GM12878 (cell line): ENCODE results near the gene DHX34. TPM values are rescaled to one million over a fixed set of nuclear protein-coding genes. Genes with fewer than 3 reads are reported as not detected.
A peak's percentile ranks its signal among the peaks of the same experiment; 100 is the strongest.

Experiments used
- ATAC-seq: fragments of 200-7000 bp; cut with Tn5 transposase; 3 replicates; pipeline ENCODE4 v1.9.1; 2020; ENCODE audit warnings: mild to moderate bottlenecking, moderate library complexity
- BruUV-seq: library from RNA; stranded (reverse); fragments of 400-500 nt; replicated peaks from 2 replicates; lab custom pipeline; 2021; lab: Mats Ljungman, UMichigan
- CTCF ChIA-PET: fragments of 300-600 bp; sonication (Branson Sonifier 250); formaldehyde crosslinking; extraction: SDS; loops from one replicate; lab custom pipeline; 2021; ENCODE audit warnings: inconsistent platforms; lab: Yijun Ruan, JAX
- POLR2A ChIA-PET: fragments of 350-600 bp; formaldehyde crosslinking; extraction: SDS; loops from one replicate; lab custom pipeline; 2021; ENCODE audit warnings: inconsistent platforms; lab: Charles Lee
- RAD21 ChIA-PET: fragments of 300-600 bp; sonication (Branson Sonifier 250); formaldehyde crosslinking; loops from one replicate; lab custom pipeline; 2023; ENCODE audit warnings: antibody characterized with exemption; ENCODE audit not compliant: unreplicated experiment; lab: Charles Lee
- SMC1A ChIA-PET: fragments of 300-600 bp; sonication (Branson Sonifier 250); formaldehyde crosslinking; loops from one replicate; lab custom pipeline; 2023; ENCODE audit not compliant: unreplicated experiment, uncharacterized antibody; lab: Charles Lee
- DNase-seq: peaks from one replicate; pipeline ENCODE4 v3.0.0-alpha.2; 2011; ENCODE audit warnings: low read depth, low spot score
- FAIRE-seq: peaks from 3 replicates; lab custom pipeline; 2011; peaks lifted over from hg19 to GRCh38; lab: Jason Lieb, UNC
- H2AFZ ChIP-seq: 2 replicates; pipeline ENCODE4 v1.6.0; 2011; ENCODE audit warnings: low read depth, low read length, control low read depth; ENCODE audit not compliant: control insufficient read depth
- H3K27ac ChIP-seq: 2 replicates; pipeline ENCODE4 v1.5.1; 2011; ENCODE audit warnings: control low read depth; ENCODE audit not compliant: control insufficient read depth, insufficient read depth
- H3K27me3 ChIP-seq, 2 experiments: replicated peaks in 1 of 2; 2 replicates each; pipeline versions ENCODE4 v1.6.0 to v1.6.1; 2011; ENCODE audit warnings: low read length in 1 of 2; ENCODE audit not compliant: control insufficient read depth in 2 of 2, insufficient read depth in 2 of 2
- H3K36me3 ChIP-seq, 2 experiments: 2 replicates each; pipeline ENCODE4 v1.5.1; 2011; ENCODE audit warnings: low read length in 1 of 2; ENCODE audit not compliant: control insufficient read depth in 2 of 2, insufficient read depth in 2 of 2
- H3K4me1 ChIP-seq: 2 replicates; pipeline ENCODE4 v1.6.1; 2011; ENCODE audit warnings: mild to moderate bottlenecking, low read length, moderate library complexity, mixed read lengths; ENCODE audit not compliant: control insufficient read depth, insufficient read depth
- H3K4me2 ChIP-seq: 2 replicates; pipeline ENCODE4 v1.6.0; 2011; ENCODE audit warnings: control low read depth; ENCODE audit not compliant: control insufficient read depth, insufficient read depth
- H3K4me3 ChIP-seq: fragments of 200-600 bp; sonication (generic); 2 replicates; pipeline ENCODE4 v1.5.1; 2016
- H3K79me2 ChIP-seq: 2 replicates; pipeline ENCODE4 v1.6.0; 2011; ENCODE audit warnings: low read length; ENCODE audit not compliant: control insufficient read depth, insufficient read depth
- H3K9ac ChIP-seq: 2 replicates; pipeline ENCODE4 v1.8.0; 2011; ENCODE audit warnings: low read length, control low read depth, mixed read lengths; ENCODE audit not compliant: control insufficient read depth, insufficient read depth
- H3K9me3 ChIP-seq: replicated peaks from 3 replicates; pipeline ENCODE4 v1.5.1; 2011; ENCODE audit warnings: mild to moderate bottlenecking, low read length; ENCODE audit not compliant: control insufficient read depth, insufficient read depth
- H4K20me1 ChIP-seq: 2 replicates; pipeline ENCODE4 v1.6.0; 2011; ENCODE audit not compliant: control insufficient read depth, insufficient read depth
- CHD2 ChIP-seq: IDR thresholded peaks from 2 replicates; pipeline ENCODE4 v1.6.1; 2011; ENCODE audit warnings: low read depth, low read length, improper control_type of control experiment, borderline replicate concordance
- GABPA ChIP-seq: IDR thresholded peaks from 2 replicates; pipeline ENCODE4 v1.6.1; 2014; ENCODE audit warnings: antibody characterized with exemption, low read depth, mild to moderate bottlenecking, inconsistent platforms
- RB1 ChIP-seq: fragments of 450-650 bp; formaldehyde crosslinking; IDR thresholded peaks from 2 replicates; pipeline ENCODE4 v1.6.1; 2017; ENCODE audit warnings: mild to moderate bottlenecking, borderline replicate concordance
- SUZ12 ChIP-seq: fragments of 200-600 bp; sonication (generic); IDR thresholded peaks from one replicate; pipeline ENCODE4 v1.6.1; 2018; ENCODE audit warnings: antibody characterized with exemption, mild to moderate bottlenecking; ENCODE audit not compliant: unreplicated experiment
- ZNF217 ChIP-seq: fragments of 450-650 bp; IDR thresholded peaks from 2 replicates; pipeline ENCODE4 v1.6.1; 2017; ENCODE audit warnings: antibody characterized with exemption, mild to moderate bottlenecking
- WGBS: methylation state at CpG from one replicate; pipeline ENCODE4 v1.1.6; 2016; ENCODE audit warnings: low lambda C conversion rate; ENCODE audit not compliant: insufficient replicate concordance, insufficient coverage; ENCODE audit errors: missing lambda C conversion rate; 5-methylcytosine and 5-hydroxymethylcytosine counted together
- in situ Hi-C: fragments of 300-500 bp; cut with MboI; formaldehyde crosslinking; loops from 9 replicates; pipeline ENCODE4 v1.14.3; 2018; ENCODE audit warnings: mixed read lengths
- intact Hi-C: fragments of 100-400 bp; cut with micrococcal nuclease; formaldehyde crosslinking; loops from one replicate; pipeline ENCODE4 v1.14.2; 2022; ENCODE audit not compliant: unreplicated experiment
- polyA plus RNA-seq, 11 experiments: library from polyadenylated mRNA; depleted of rRNA in 4 of 11; unstranded in 6 of 11; stranded (reverse) in 5 of 11; fragments of >200 nt; fragmentation: Nextera tagmentation in 4 of 11; fragmentation: Illumina TruSeq in 1 of 11; extraction: Ambion mirVana in 4 of 11; extraction: Trizol in 1 of 11; gene quantifications; 1 replicate in 1 of 11; 2 replicates in 10 of 11; pipeline versions ENCODE4 v1.2.1 to v1.2.3, GENCODE V29; 2011 to 2016; ENCODE audit warnings: inconsistent platforms in 2 of 11, missing spikeins in 2 of 11, low read depth in 1 of 11
- total RNA-seq, 4 experiments: library from RNA; depleted of rRNA in 3 of 4; stranded (reverse); fragments of >200 nt in 3 of 4; fragmentation: Illumina TruSeq in 1 of 4; extraction: Trizol in 1 of 4; gene quantifications; 2 replicates each; pipeline versions ENCODE4 v1.2.1 to v1.2.3, GENCODE V29; 2013 to 2021
- TF ChIP-seq, protein P1 (sequence below): fragments of 450-650 bp; IDR thresholded peaks from 2 replicates; pipeline ENCODE4 v1.6.1; 2017; ENCODE audit warnings: mild to moderate bottlenecking, moderate library complexity
- TF ChIP-seq, protein P2 (sequence below): fragments of 450-650 bp; IDR thresholded peaks from 2 replicates; pipeline ENCODE4 v1.6.1; 2017; ENCODE audit warnings: antibody characterized with exemption, mild to moderate bottlenecking, moderate library complexity
- TF ChIP-seq, protein P3 (sequence below), 3 experiments: IDR thresholded peaks in 2 of 3; conservative IDR thresholded peaks in 1 of 3; 2 replicates each; pipeline ENCODE4 v1.5.1; 2011; ENCODE audit warnings: low read depth in 3 of 3, low read length in 3 of 3, mild to moderate bottlenecking in 3 of 3, control low read depth in 2 of 3, moderate library complexity in 2 of 3, inconsistent platforms in 1 of 3, mixed read lengths in 1 of 3; ENCODE audit not compliant: control insufficient read depth in 2 of 3, insufficient read depth in 1 of 3; ENCODE audit errors: extremely low read depth in 1 of 3
- TF ChIP-seq, protein P4 (sequence below): fragments of 450-650 bp; IDR thresholded peaks from 2 replicates; pipeline ENCODE4 v1.6.1; 2017; ENCODE audit warnings: mild to moderate bottlenecking, moderate library complexity

Gene DHX34
- total and polyA plus RNA-seq, 10 of the 15 experiments (the other 5 are each of a cell fraction or from before 2014, with no cell fraction given), result 0.19 to 16.9 (median 10.5) TPM

DNA sequence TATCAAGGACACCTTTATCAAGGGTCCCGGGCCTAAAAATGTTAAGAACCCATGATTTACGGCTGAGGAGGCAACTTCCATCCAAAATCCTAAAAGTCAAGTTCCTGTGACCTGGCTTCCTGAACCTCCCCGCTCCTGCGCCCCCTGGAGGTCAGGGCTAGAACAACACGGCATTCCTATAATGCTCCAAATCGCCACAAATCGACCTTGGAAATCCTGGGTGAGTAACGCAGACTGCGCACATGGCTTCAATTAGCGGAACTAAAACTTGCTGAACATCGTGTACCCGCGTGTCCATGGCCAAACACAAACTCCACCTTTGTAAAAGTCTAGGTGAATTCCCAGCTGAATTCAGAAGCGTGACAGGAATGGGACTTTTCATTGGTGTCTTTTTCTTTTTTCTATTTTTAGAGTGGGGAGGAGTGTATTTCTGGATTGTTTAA is 43.8 kb upstream of the DHX34 start:
- H3K36me3 ChIP-seq, result no peaks in the 10 kb centered on the region; a peak in 1 of 4 replicates
- DNase-seq, result peak; percentile 62
- peak; percentile 65 for ATAC-seq
- ChIA-PET RAD21 (interaction anchor here (1.0 kb wide), 1 partner anchor 85 kb away, joined by 3 read pairs; no protein-coding TSS in a partner anchor), CTCF (interaction anchor here (0.6 to 2.5 kb wide), 14 partner anchors 9 to 1538 kb away, joined by 3 to 21 read pairs (median 6); partner anchors contain the start of gene DHX34), POLR2A (interaction anchor here (0.6 kb wide), 1 partner anchor 157 kb away, joined by 4 read pairs; no protein-coding TSS in a partner anchor), SMC1A (interaction anchor here (1.4 kb wide), 2 partner anchors 43 to 69 kb away, joined by 3 to 4 read pairs; no protein-coding TSS in a partner anchor)
- peaks cover 7% of the 10 kb centered on the region for H3K4me1 ChIP-seq
- no peak overlapping the region for H3K4me3 ChIP-seq
- no peak overlapping the region for H3K4me2 ChIP-seq
- intact Hi-C loops (no loop called here), in situ Hi-C loops (no loop called here)
- no peak overlapping the region for H3K9ac ChIP-seq
- peak; percentile 85 for FAIRE-seq
- no peaks in the 10 kb centered on the region; the same call in 2 of the 3 replicates for H3K9me3 ChIP-seq
- no peaks in the 10 kb centered on the region for H3K79me2 ChIP-seq
- WGBS, result 1% methylated on average over 14 of the region's 14 CpGs
- no peak overlapping the region for H3K27ac ChIP-seq
- BruUV-seq, result no TSS peak
- no peaks in the 10 kb centered on the region for H4K20me1 ChIP-seq
- no peaks in the 10 kb centered on the region for H3K27me3 ChIP-seq
- no peak overlapping the region for H2AFZ ChIP-seq
- TF ChIP-seq SUZ12 (no peak), CHD2 (peak; percentile 24; the same call in 1 of the 2 replicates), GABPA (no peak), RB1 (peak; percentile 51; the same call in 1 of the 2 replicates), ZNF217 (peak; percentile 55; the same call in 1 of the 2 replicates)
- TF ChIP-seq, protein P1, sequence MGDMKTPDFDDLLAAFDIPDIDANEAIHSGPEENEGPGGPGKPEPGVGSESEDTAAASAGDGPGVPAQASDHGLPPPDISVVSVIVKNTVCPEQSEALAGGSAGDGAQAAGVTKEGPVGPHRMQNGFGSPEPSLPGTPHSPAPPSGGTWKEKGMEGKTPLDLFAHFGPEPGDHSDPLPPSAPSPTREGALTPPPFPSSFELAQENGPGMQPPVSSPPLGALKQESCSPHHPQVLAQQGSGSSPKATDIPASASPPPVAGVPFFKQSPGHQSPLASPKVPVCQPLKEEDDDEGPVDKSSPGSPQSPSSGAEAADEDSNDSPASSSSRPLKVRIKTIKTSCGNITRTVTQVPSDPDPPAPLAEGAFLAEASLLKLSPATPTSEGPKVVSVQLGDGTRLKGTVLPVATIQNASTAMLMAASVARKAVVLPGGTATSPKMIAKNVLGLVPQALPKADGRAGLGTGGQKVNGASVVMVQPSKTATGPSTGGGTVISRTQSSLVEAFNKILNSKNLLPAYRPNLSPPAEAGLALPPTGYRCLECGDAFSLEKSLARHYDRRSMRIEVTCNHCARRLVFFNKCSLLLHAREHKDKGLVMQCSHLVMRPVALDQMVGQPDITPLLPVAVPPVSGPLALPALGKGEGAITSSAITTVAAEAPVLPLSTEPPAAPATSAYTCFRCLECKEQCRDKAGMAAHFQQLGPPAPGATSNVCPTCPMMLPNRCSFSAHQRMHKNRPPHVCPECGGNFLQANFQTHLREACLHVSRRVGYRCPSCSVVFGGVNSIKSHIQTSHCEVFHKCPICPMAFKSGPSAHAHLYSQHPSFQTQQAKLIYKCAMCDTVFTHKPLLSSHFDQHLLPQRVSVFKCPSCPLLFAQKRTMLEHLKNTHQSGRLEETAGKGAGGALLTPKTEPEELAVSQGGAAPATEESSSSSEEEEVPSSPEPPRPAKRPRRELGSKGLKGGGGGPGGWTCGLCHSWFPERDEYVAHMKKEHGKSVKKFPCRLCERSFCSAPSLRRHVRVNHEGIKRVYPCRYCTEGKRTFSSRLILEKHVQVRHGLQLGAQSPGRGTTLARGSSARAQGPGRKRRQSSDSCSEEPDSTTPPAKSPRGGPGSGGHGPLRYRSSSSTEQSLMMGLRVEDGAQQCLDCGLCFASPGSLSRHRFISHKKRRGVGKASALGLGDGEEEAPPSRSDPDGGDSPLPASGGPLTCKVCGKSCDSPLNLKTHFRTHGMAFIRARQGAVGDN, result peak; percentile 94
- TF ChIP-seq, protein P2, sequence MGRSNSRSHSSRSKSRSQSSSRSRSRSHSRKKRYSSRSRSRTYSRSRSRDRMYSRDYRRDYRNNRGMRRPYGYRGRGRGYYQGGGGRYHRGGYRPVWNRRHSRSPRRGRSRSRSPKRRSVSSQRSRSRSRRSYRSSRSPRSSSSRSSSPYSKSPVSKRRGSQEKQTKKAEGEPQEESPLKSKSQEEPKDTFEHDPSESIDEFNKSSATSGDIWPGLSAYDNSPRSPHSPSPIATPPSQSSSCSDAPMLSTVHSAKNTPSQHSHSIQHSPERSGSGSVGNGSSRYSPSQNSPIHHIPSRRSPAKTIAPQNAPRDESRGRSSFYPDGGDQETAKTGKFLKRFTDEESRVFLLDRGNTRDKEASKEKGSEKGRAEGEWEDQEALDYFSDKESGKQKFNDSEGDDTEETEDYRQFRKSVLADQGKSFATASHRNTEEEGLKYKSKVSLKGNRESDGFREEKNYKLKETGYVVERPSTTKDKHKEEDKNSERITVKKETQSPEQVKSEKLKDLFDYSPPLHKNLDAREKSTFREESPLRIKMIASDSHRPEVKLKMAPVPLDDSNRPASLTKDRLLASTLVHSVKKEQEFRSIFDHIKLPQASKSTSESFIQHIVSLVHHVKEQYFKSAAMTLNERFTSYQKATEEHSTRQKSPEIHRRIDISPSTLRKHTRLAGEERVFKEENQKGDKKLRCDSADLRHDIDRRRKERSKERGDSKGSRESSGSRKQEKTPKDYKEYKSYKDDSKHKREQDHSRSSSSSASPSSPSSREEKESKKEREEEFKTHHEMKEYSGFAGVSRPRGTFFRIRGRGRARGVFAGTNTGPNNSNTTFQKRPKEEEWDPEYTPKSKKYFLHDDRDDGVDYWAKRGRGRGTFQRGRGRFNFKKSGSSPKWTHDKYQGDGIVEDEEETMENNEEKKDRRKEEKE, result no peak
- TF ChIP-seq, protein P3, sequence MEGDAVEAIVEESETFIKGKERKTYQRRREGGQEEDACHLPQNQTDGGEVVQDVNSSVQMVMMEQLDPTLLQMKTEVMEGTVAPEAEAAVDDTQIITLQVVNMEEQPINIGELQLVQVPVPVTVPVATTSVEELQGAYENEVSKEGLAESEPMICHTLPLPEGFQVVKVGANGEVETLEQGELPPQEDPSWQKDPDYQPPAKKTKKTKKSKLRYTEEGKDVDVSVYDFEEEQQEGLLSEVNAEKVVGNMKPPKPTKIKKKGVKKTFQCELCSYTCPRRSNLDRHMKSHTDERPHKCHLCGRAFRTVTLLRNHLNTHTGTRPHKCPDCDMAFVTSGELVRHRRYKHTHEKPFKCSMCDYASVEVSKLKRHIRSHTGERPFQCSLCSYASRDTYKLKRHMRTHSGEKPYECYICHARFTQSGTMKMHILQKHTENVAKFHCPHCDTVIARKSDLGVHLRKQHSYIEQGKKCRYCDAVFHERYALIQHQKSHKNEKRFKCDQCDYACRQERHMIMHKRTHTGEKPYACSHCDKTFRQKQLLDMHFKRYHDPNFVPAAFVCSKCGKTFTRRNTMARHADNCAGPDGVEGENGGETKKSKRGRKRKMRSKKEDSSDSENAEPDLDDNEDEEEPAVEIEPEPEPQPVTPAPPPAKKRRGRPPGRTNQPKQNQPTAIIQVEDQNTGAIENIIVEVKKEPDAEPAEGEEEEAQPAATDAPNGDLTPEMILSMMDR (IDR thresholded peaks at IDR 0.05 in 2 of 3, conservative IDR thresholded peaks at IDR 0.05 in 1 of 3; ENCODE audit: control insufficient read depth in 2 of 3, extremely low read depth in 1 of 3, insufficient read depth in 1 of 3, low read depth in 3 of 3, low read length in 3 of 3), result peak; percentile 77 to 97 (median 97)
- TF ChIP-seq, protein P4, sequence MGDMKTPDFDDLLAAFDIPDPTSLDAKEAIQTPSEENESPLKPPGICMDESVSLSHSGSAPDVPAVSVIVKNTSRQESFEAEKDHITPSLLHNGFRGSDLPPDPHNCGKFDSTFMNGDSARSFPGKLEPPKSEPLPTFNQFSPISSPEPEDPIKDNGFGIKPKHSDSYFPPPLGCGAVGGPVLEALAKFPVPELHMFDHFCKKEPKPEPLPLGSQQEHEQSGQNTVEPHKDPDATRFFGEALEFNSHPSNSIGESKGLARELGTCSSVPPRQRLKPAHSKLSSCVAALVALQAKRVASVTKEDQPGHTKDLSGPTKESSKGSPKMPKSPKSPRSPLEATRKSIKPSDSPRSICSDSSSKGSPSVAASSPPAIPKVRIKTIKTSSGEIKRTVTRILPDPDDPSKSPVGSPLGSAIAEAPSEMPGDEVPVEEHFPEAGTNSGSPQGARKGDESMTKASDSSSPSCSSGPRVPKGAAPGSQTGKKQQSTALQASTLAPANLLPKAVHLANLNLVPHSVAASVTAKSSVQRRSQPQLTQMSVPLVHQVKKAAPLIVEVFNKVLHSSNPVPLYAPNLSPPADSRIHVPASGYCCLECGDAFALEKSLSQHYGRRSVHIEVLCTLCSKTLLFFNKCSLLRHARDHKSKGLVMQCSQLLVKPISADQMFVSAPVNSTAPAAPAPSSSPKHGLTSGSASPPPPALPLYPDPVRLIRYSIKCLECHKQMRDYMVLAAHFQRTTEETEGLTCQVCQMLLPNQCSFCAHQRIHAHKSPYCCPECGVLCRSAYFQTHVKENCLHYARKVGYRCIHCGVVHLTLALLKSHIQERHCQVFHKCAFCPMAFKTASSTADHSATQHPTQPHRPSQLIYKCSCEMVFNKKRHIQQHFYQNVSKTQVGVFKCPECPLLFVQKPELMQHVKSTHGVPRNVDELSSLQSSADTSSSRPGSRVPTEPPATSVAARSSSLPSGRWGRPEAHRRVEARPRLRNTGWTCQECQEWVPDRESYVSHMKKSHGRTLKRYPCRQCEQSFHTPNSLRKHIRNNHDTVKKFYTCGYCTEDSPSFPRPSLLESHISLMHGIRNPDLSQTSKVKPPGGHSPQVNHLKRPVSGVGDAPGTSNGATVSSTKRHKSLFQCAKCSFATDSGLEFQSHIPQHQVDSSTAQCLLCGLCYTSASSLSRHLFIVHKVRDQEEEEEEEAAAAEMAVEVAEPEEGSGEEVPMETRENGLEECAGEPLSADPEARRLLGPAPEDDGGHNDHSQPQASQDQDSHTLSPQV, result peak; percentile 29; the same call in 1 of the 2 replicates
